ENCODE data around the gene UCK2. TPM values are rescaled to one million over a fixed set of nuclear protein-coding genes. Genes with fewer than 3 reads are reported as not detected.

UCK2 gene
- total RNA-seq, 2 donors from 2014 or later, result 34.3 to 47.5 TPM

DNA sequence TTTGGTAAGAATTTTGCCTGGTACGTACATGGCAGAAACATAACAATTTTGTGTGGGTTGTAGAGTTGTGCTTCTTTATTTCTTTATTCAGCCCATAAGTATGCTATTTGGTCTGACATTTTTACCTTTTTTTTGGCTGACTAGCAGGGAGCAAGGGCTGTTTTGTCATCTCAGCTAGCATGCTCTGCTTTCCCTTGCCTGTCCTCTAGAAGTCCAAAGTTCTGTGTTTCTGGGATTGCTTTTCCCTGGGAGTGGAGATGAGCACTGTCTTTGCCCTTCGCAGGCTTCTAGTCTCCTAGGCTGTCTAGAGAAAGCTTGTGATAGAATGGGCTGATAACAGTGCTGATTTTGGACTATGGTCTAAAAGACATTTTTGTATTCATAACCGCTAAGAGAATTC is 7.5 kb downstream of the UCK2 start:
- H3K27me3 ChIP-seq (replicated peaks; ENCODE audit: insufficient read depth), result no peaks in the 10 kb centered on the region
- H3K36me3 ChIP-seq, result no peaks in the 10 kb centered on the region
- no peak overlapping the region for H3K4me3 ChIP-seq
- H3K4me1 ChIP-seq (ENCODE audit: control insufficient read depth in 1 of 2, low read depth in 2 of 2), result peaks cover under 1 to 18% of the 10 kb centered on the region in 2 donors
- H3K27ac ChIP-seq, result no peak overlapping the region
- H3K9me3 ChIP-seq, result no peaks in the 10 kb centered on the region
- DNase-seq (ENCODE audit: low spot score), result no peak
- ATAC-seq (ENCODE audit: insufficient number of reproducible peaks, low FRiP score, low read depth), result no peak
- TF ChIP-seq, protein P1, sequence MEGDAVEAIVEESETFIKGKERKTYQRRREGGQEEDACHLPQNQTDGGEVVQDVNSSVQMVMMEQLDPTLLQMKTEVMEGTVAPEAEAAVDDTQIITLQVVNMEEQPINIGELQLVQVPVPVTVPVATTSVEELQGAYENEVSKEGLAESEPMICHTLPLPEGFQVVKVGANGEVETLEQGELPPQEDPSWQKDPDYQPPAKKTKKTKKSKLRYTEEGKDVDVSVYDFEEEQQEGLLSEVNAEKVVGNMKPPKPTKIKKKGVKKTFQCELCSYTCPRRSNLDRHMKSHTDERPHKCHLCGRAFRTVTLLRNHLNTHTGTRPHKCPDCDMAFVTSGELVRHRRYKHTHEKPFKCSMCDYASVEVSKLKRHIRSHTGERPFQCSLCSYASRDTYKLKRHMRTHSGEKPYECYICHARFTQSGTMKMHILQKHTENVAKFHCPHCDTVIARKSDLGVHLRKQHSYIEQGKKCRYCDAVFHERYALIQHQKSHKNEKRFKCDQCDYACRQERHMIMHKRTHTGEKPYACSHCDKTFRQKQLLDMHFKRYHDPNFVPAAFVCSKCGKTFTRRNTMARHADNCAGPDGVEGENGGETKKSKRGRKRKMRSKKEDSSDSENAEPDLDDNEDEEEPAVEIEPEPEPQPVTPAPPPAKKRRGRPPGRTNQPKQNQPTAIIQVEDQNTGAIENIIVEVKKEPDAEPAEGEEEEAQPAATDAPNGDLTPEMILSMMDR (IDR thresholded peaks at IDR 0.05), result no peak

DNA sequence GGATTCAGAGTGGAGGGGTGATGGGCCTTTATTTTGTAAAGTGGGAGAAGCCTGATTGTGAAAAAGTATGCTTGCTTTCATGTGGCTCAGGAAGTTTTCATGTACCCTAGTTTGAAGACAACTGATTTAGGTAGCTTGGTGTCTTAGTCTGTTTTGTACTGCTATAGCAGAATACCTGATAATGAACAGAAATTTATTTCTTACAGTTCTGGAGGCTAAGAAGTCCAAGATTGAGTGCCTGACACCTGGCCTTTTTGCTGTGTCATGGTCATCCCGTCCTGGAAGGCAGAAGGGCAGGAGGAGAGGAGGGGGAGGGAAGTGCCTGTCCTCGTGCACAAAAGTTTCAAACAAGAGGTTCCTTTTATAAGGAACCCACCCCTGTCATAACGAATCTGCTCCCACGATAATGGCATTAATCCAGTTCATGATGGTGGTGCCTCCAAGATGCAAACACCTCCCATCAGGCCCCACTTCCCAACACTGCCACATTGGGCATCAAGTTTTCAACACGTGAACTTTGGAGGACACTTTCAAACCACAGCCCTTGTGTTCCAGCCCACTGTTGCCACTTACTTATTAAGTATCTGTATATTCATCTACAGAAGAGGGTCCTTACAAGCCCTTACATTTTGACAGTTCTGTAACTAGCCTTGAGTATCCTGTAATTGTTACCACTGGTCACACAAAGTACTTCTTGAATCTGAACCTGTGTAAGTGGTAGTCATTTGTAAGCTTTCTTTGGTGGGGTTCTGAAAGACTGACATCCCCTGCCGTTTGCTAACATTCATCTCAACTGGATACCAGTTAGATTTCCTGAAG is 9.5 kb downstream of the UCK2 start:
- ATAC-seq (ENCODE audit: insufficient number of reproducible peaks, low FRiP score, low read depth) (no peak), DNase-seq (ENCODE audit: low spot score) (no peak)
- no peaks in the 10 kb centered on the region for H3K36me3 ChIP-seq
- peaks cover 0 to 17% of the 10 kb centered on the region in 2 donors for H3K4me1 ChIP-seq (ENCODE audit: control insufficient read depth in 1 of 2, low read depth in 2 of 2)
- no peak overlapping the region for H3K27ac ChIP-seq
- no peaks in the 10 kb centered on the region for H3K27me3 ChIP-seq (replicated peaks; ENCODE audit: insufficient read depth)
- TF ChIP-seq, protein P1 (IDR thresholded peaks at IDR 0.05), result no peak
- no peak overlapping the region for H3K4me3 ChIP-seq
- H3K9me3 ChIP-seq, result no peaks in the 10 kb centered on the region

DNA sequence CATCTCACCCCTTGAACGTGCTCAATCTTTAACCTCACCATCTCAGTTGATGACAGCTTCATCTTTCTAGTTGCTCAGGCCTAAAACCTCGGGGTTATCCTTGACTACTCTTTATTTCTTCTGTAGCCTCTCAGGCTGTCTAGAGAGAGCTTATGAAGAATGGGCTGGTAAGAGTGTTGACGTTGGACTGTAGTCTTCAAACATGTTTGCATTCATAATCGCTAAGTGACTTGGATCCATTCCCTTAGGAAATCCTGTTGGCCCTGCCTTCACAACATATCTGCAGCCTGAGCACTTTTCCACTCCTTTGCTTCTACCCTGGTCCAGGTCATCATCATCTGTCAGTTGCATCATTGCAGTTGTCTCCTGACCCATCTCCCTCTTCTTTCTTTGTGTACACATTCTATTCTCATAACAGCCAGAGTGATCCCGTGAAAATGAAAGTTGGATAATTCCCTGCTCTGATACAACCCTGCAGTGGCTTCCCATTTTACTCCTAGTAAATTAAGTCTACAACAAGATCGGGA is 10.5 kb downstream of the UCK2 start:
- ATAC-seq (ENCODE audit: insufficient number of reproducible peaks, low FRiP score, low read depth), result no peak
- Histone ChIP-seq H3K27ac (no peak overlapping the region), H3K4me3 (no peak overlapping the region), H3K27me3 (replicated peaks; ENCODE audit: insufficient read depth) (no peaks in the 10 kb centered on the region), H3K9me3 (no peaks in the 10 kb centered on the region), H3K36me3 (no peaks in the 10 kb centered on the region), H3K4me1 (ENCODE audit: control insufficient read depth in 1 of 2, low read depth in 2 of 2) (peaks cover 5 to 27% of the 10 kb centered on the region in 2 donors)
- no peak for DNase-seq (ENCODE audit: low spot score)
- TF ChIP-seq, protein P1 (IDR thresholded peaks at IDR 0.05), result no peak

DNA sequence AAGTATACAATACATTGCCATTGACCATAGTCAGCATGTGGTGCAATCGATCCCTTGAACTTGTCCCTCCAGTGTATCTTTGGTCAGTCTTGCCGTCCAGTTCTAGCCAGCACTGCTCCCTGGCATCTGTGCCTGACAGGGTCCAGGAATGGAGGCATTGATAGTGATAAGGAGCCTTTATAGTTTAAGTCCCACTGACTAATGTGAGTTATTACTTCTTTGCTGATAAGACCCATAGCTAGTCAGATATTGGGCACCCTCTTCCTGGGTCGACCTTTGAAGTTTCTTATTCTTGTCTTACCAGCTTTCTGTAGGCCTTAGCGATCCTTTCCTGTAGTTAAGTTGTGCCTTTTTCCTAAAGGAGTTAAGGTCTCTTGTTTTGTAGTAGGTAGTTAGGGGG is 13.0 kb downstream of the UCK2 start:
- Histone ChIP-seq H3K36me3 (no peaks in the 10 kb centered on the region), H3K9me3 (no peaks in the 10 kb centered on the region), H3K27ac (no peak overlapping the region), H3K27me3 (replicated peaks; ENCODE audit: insufficient read depth) (no peaks in the 10 kb centered on the region), H3K4me3 (no peak overlapping the region), H3K4me1 (ENCODE audit: control insufficient read depth in 1 of 2, low read depth in 2 of 2) (peaks cover 5 to 25% of the 10 kb centered on the region in 2 donors)
- DNase-seq (ENCODE audit: low spot score) (no peak), ATAC-seq (ENCODE audit: insufficient number of reproducible peaks, low FRiP score, low read depth) (no peak)
- TF ChIP-seq, protein P1 (IDR thresholded peaks at IDR 0.05), result no peak

DNA sequence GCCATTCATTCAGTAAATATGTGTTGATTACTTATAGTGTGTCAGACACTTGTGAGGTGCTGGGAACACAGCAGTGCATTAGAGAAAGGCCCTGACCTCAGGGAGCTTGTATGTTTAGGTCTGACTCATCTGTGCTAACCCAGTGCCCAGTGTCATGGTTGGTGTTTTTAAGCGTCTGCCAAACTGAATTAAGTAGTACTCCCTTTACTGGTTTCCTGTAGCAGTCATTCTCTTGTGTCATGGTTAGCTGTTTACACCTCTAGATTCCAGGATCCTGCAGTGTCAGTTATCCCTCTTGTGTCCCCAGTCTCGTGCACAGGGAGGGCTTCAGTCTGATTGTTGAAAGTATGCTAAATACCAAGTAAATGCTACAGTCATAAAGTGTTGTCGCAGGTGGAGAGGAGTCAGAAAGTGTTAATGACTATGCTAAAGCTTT is 14.2 kb downstream of the UCK2 start:
- Histone ChIP-seq H3K4me1 (ENCODE audit: control insufficient read depth in 1 of 2, low read depth in 2 of 2) (peaks cover 5 to 25% of the 10 kb centered on the region in 2 donors), H3K27ac (no peak overlapping the region), H3K27me3 (replicated peaks; ENCODE audit: insufficient read depth) (no peaks in the 10 kb centered on the region), H3K36me3 (no peaks in the 10 kb centered on the region), H3K9me3 (no peaks in the 10 kb centered on the region), H3K4me3 (no peak overlapping the region)
- TF ChIP-seq, protein P1 (IDR thresholded peaks at IDR 0.05), result no peak
- DNase-seq (ENCODE audit: low spot score) (no peak), ATAC-seq (ENCODE audit: insufficient number of reproducible peaks, low FRiP score, low read depth) (no peak)
